HG02852 (cell line): ENCODE results near the gene CACNA1B.

Experiments
- ATAC-seq: cut with Tn5 transposase; IDR thresholded peaks from one replicate; pipeline ENCODE4 v1.9.1; 2021; ENCODE audit warnings: mild to moderate bottlenecking, moderate library complexity; ENCODE audit not compliant: unreplicated experiment

CACNA1B gene

GRCh38 chr9:137978262-137978714 is 100.7 kb downstream of the CACNA1B start:
- ATAC-seq = no peak

- ATAC-seq = no peak
These were observed 104.6 kb downstream of the CACNA1B start for GRCh38 chr9:137982200-137982599.

DNA sequence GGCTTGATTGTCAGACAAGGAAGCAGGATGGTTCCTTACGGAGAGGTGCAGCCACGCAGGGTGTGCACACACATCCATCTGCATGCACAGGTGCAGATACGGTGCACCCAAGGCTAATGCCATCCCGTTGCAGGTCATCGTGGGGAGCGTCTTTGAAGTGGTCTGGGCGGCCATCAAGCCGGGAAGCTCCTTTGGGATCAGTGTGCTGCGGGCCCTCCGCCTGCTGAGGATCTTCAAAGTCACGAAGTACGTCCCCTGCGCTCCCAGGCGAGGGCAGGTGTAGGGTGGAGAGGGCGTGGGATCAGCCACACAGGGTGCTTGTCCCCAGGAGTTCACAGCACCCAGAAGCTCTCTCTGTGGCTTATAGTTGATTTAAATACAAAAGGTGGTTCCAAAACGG is 106.4 kb downstream of the CACNA1B start:
- ATAC-seq = no peak

- ATAC-seq = no peak
These were observed 107.1 kb downstream of the CACNA1B start for GRCh38 chr9:137984520-137985257.

DNA sequence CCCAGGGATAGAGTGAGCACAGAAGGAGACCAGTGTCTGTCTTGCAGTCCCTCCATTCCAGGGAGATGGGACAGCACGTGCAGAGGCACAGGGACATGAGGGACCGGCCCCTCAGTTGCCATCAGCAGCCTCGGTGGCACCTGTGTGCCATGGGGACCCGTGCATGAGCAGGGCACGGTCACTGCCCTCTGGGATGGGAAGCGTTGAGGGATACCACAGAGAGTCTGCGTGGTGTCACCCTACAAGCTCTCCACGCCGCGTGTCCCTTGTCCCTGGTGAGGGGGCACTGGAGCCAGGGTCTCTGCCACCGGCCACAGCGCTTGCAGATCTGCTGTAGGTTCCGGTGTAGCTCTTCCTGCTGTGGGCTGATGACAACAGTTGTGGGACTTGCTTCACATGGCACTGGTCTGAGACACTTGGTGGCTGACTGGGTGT is 108.1 kb downstream of the CACNA1B start:
- ATAC-seq = no peak

- no peak for ATAC-seq
These were observed 108.9 kb downstream of the CACNA1B start for GRCh38 chr9:137986268-137987099.

- ATAC-seq = no peak
These were observed 109.9 kb downstream of the CACNA1B start for GRCh38 chr9:137987244-137988030.

GRCh38 chr9:137988051-137988450 is 110.5 kb downstream of the CACNA1B start:
- no peak for ATAC-seq

- ATAC-seq = no peak
These were observed 111.1 kb downstream of the CACNA1B start for GRCh38 chr9:137988701-137989100.

DNA sequence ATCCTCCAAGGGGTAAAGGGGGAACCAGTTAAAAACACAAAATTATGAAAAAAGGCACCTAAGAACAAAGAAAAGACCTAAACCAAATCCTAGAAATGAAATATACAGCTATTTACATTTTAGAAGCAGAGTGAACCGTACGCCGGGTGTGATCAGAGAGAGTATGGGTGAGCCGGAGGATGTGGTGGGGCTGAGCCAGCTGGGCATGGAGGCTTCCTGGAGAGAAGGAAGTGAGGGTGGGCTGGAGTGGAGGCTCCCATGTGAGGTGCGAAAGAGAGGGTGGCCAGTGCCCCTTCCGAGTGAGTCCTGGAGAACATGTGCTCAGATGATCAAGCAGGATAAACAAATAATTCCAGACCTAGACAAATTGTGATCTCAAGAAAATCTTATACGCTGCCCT is 111.6 kb downstream of the CACNA1B start:
- ATAC-seq = no peak

DNA sequence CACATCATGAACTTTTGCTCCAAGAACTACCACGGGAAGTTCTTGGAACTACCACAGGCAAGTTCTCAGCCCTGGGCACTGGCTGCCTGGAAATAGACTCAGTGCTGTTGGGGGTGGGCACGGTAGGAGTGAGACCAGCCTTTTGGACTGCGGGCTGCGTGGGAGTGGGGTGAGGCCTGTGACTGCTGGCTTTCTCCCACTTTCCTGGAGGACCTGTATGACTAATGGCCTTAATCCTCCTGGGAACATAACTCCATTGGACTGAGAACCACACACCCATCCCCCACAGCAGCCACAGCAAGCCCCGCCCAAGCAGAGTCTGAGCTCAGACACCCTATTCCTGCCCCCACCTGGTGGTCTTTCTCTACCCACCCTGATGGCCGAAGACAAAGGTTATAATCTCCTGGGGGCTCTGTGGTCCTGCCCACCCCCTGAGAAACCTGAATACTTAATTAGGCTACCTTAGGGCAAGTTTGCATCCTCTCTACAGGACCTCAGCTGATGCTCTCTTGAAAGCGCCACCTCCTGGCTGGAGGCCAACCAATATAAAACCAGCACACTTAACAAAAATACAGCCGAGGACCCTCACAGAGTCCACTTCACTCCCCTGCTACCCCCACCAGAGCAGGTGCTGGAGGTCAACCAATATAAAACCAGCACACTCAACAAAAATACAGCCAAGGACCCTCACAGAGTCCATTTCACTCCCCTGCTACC is 112.6 kb downstream of the CACNA1B start:
- no peak for ATAC-seq

- ATAC-seq = no peak
These were observed 126.1 kb downstream of the CACNA1B start for GRCh38 chr9:138003485-138004190.

GRCh38 chr9:138006576-138007233 is 129.1 kb downstream of the CACNA1B start:
- ATAC-seq = no peak

DNA sequence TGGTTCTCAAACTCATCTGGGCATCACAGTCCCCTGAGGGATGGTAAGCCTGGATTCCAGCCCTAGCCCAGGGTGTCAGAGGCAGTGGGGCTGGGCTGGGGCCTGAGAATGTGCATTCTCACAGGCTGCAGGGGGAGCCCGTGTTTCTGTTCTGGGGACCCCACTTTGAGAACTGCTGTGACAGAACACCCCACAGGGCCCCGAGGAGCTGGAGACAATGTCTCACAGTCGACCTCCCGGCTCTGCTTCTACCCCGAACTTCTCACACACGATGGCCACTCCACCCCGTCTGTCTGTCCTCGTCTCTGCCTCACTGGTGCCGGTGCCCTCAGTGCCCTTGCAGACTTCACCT is 130.0 kb downstream of the CACNA1B start:
- ATAC-seq = no peak

- ATAC-seq = no peak
These were observed 130.6 kb downstream of the CACNA1B start for GRCh38 chr9:138007918-138008841.

DNA sequence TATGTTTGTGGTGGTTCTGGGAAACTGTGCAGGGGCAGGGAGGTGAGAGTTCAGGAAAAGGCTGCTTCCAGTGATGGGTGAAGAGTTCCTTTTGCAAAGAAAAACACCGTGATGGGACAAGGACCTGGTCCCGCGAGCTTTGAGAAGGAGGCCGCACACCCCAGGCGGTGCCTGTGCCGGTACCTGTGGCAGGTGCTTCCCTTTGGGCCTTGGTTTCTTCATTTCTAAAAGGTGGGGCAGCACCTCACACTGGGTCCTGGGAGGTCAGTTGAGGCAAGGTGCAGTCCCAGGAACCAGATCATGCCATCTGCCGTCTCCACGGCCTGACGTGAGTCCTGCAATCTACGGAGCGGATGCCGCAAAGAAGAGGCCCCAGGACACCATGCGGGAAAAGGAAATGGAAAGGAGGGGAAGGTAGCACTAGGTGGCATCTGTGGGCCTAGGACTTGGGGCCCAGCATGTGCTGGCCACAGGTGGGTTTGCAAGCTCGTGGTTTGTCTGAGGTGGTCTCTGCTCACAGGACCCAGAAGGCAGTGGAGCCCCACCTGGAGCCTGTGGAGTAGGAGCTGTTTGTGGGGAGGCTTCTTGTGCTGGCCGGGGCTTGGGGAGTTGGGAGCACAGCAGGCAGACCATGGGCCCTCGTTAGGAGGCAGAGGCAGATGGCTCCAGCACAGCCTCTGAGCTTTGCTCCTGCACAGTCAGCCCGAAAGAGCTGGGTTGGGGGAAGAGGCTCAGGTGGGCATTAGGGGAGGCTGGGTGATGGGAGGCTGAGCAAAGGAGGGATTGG is 131.6 kb downstream of the CACNA1B start:
- no peak for ATAC-seq

DNA sequence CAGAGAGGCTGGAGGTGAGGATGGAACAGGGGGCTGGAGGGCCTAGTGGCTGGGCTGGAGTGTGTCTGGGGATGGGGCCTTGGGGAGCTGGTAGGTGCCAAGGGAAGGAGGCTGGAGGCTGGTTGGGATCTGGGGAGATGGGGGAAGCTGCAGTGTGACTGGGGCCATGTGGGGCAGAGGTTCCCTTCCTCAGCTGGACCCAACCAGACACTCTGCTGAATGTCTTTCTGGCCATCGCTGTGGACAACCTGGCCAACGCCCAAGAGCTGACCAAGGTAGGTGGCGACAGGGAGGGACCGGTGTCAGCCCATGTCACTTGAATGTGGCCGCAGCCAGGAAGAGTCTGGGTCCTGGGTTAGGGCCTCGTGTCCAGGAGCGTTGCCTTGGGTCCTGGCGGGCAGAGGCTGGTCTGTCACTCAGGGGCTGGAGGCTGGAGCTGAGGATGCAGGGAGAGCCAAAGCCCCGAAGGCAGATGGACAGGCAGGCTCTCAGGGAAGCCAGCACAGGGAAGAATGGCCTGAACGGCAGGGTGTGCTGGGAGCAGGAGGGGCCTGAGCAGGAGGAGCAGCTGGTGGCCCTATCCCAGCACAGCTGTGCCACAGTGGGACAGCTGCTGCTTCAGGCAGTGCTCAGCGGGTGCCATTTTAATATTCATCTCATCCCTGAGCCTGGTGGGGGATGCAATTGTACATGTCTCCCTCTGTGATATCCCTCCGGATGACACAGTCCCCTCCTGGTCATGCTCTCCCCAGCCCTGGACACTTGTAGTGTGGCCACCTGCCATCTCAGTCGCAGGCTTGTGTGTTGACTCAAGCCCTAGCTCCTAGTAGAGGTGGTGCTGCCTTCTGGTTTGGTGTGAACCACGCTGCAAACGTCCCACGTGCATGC is 132.5 kb downstream of the CACNA1B start:
- no peak for ATAC-seq
